Transverse colon (tissue), 3 donors: Measurements from ENCODE around the gene UTP11.

Experiments used
- CTCF ChIP-seq, 5 experiments: fragments of 200-600 bp in 3 of 5; fragments of 450-650 bp in 2 of 5; sonication (generic) in 3 of 5; IDR thresholded peaks; 1 replicate in 2 of 5; 2 replicates in 3 of 5; pipeline ENCODE4 v1.5.1; 2016 to 2017; ENCODE audit warnings: antibody characterized with exemption in 5 of 5, inconsistent platforms in 3 of 5, mild to moderate bottlenecking in 2 of 5, moderate library complexity in 1 of 5
- EP300 ChIP-seq: sonication (generic); formaldehyde crosslinking; IDR thresholded peaks from one replicate; pipeline ENCODE4 v1.6.1; 2017; ENCODE audit warnings: antibody characterized with exemption, low read depth
- POLR2A ChIP-seq: fragments of 450-650 bp; IDR thresholded peaks from one replicate; pipeline ENCODE4 v1.6.1; 2016; ENCODE audit warnings: antibody characterized with exemption, mild to moderate bottlenecking, moderate library complexity

GRCh38 chr1:38021969-38022368 is 9.4 kb downstream of the UTP11 start:
- TF ChIP-seq CTCF (IDR thresholded peaks at IDR 0.05) (no peak), POLR2A (no peak), EP300 (no peak)
